Colon (tissue), 2 donors: ENCODE measurements around the gene VRK1.
"Not testable (repeated sequence)": the region's sequence is repeated elsewhere in the genome, so short reads cannot be mapped to it uniquely, and the experiment has no call there.

Experiments
- FAIRE-seq: peaks from 2 replicates; lab custom pipeline; 2012; peaks lifted over from hg19 to GRCh38; lab: Jason Lieb, UNC
- donor health status: control.
- donor health status: control.

VRK1 gene

DNA sequence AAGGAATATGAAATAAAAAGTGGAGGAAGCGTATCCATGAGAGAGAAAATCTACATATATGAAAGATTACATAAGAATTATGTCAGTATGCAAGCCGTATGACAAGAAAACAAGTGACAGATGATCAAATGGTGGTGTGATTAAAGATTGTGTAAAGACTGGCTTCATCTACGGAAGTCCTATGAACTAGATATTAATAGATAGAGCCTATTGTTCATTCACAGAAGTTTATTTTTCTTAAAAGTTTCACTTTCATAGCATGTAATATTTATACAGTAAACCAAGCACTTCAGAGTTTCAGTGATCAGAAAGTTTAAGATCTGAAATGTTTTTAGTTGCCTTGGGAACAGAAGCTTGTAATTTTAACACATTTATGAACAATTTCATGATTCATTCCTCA lies 84.5 kb downstream of the VRK1 start:
- FAIRE-seq: peak; percentile 31

DNA sequence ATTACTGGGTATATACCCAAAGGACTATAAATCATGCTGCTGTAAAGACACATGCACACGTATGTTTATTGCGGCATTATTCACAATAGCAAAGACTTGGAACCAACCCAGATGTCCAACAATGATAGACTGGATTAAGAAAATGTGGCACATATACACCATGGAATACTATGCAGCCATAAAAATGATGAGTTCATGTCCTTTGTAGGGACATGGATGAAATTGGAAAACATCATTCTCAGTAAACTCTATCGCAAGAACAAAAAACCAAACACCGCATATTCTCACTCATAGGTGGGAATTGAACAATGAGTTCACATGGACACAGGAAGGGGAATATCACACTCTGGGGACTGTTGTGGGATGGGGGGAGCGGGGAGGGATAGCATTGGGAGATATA lies 86.8 kb downstream of the VRK1 start:
- FAIRE-seq: not testable (repeated sequence)

DNA sequence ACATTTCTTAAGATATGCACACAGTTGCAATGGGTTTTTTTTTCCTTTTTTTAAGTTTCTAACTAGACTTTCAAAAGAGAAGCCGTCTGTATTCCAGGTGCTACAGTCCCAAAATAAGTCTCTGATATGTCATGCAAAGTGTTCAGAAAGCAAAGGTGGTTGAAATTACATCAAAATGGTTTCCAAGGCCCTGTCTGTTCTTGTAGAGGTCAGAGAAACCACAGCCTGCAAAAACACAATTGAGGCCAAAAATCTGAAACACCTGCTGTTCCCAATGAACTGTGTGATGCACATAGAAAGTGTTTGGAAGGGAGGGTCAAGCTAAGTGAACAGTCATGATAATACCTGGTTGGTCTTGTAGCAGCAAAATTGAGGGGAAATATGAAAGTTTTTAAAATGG lies 91.0 kb downstream of the VRK1 start:
- no peak for FAIRE-seq

DNA sequence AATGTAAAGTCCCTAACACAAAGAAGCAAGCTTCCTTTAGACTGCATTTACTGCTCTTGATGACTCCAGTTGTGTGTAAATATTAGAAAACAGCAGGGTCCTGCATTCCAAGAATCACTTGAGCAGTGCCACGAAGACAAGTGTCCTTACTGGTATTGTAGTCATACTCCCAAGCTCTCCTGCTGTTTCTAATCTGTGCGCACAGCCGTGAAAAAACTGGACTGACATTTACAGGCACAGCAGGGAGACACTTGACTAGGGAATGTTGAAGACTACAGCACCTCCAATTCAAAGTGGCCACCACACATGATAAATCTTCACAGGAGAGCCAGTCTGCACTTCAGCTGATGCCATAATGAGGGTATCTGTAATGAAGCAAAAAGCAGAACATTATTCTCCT lies 91.4 kb downstream of the VRK1 start:
- no peak for FAIRE-seq

DNA sequence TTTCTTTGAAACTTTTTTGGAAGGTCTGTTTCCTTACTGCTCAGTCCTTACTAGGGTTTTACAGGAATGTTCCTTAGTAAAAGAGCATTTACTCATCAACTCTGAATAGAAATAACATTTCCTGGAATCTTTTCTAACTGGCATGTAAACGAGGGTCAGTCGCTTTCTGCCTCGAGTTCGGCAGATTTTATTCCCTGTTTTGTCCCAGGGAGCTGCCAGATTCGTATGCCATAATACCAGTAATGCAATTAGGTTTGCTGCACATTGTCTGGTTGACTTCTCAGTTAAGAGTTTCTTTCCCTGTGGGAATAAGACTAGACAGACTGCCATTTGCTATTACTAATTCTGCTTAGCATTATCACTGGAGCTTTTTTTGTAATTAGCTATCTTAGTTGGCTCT lies 91.9 kb downstream of the VRK1 start:
- FAIRE-seq: no peak

DNA sequence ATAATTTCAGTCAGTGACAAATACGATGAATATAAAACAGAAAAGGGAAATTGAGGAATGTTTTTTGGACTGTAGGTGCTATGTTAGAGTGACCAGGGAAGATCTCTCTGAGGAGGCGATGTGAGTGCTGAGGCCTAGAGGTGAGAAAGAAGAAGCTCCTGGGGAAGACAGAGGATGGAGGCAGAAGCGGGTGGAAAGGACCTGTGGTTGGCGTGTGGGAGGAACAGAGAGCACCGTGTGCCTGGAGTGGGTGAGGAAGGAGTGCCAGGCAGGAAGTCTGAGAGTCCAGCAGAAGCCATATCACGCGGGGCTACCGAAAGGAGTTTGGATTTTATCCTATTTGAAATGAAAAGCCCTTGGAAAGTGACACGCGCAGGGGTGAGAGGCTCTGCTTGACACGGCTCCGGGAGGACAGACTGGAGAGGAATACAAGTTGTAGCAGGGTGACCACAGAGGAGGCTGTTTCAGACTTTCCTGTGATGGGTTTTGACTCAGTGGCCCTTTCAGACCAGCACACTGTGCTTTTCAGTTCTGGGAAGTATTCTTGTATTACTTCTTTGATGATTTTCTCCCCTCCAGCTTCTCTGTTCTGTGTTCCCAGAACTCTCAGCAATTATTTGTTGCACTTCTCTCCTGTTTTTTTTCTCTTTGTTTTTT lies 96.9 kb downstream of the VRK1 start:
- no peak for FAIRE-seq

DNA sequence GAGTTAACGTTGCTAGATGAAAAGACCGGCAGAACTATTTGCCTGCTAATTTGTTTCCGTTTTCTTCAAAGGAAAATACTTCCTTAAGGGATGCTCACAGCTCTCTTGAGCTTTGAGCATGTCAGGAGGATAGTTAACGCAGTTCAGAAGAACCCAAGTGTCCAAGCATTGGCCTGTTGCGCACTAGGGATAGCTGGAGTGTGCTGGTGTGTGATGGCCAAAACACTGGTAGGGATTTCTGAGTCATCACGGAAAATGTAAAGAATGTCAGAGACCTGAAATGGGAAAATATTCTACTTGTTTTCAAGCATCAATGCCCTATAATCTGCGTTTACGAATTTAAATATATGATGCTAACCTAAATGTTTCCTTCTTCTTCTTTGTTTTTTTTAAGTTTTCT lies 97.8 kb downstream of the VRK1 start:
- FAIRE-seq: no peak

DNA sequence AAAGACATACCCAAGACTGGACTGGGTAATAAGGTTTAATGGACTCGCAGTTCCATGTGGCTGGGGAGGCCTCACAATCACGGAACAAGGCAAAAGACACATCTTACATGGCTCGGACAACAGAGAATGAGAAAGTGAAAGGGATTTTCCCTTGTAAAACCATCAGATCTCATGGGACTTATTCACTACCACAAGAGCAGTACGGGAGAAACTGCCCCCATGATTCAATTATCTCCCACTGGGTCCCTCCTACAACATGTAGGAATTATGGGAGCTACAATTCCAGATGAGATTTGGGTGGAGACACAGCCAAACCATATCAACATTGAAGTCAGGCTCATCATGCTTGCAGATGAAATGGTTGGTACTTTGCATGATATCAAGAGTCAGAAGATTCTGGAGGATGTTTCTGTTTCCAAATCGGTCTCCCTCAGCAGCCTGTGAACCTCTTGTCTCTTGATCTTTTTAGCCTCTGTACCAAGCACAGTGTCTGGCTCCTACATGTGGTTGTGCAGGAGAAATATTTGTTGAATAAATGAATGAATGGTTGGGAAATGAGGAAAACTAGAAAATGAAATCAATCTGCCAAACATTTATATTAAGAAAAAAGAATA lies 98.6 kb downstream of the VRK1 start:
- no peak for FAIRE-seq

DNA sequence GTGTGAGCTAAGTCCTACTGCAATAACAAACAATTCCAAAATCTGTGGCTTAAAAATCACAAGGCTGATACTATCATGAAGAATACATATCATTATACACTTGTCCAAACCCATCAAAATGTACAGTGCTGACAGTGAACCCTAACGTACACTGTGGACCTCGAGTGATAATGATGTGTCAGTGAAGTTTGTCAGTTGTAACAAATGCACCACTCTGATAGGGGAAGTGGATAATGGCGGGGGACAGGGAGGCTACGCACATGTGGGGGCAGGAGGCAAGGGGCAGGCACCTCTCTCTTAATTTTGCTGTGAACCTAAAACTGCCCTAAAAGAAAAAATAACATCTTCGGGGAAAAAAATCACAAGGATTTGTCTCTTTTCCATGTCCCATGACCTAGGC lies 100.0 kb downstream of the VRK1 start:
- no peak for FAIRE-seq

DNA sequence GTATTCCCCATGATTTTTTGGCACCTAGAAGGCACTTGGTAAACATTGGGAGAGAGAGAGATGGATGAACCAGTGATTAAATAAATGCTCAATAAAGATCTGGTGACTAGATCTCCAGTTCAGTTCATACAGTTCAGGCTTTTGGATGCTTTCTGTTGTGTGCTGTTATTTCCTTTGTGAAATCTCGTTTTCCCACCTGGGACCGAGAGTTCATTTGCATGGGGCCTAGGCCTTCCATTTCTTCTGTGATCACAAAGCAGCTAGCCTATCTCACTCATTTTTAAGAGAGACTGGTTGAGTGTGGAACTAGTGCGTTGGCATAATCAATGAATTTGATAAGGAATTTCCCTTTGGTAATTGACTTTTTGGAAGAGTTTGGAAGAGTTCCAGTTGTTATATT lies 104.0 kb downstream of the VRK1 start:
- FAIRE-seq: no peak

DNA sequence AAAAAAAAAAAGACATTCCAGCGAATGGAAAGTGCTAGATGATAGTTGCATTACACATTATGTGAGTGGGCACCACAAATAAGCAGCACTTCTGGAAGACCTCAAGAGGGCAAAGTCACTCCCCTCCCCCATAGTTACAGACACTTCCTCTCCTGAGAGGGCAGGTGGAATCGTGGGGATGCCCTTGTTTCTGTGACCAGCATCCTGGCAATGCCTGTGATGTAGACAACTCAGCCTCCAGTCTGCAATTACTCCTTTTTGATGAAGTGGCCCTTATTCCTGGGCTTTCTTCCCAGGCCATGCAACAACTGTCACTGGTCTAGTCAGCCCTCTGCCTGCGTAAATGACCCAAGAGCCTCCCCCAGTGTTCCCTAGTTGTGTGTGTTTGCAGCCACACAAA lies 104.8 kb downstream of the VRK1 start:
- no peak for FAIRE-seq

DNA sequence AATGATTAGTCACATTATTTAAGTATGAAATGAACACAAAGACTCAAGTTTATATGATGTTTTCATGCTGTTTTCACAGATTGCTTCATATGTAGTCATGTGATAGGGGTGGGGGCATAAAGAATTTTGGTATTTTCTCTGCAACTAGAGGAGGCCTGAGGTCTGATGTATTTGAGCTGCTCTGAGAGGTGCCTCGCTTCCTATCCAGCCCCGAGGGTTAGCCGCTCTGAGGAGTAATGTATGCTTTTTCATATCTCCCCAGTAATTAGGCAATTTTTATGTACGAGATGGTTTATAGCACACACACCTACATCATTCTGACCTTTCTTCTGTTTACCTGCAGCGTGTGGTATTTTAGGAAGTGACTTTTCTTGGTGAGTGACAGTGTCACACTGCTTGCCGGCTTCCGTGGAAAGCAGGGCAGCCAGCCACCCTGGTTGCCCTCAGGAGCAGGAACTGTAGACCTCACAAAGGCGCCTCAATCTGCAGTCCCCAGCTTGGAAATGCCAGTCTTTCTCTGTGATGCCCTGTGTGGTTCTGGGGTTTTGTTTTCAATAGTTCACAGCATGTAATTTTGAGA lies 106.4 kb downstream of the VRK1 start:
- no peak for FAIRE-seq

DNA sequence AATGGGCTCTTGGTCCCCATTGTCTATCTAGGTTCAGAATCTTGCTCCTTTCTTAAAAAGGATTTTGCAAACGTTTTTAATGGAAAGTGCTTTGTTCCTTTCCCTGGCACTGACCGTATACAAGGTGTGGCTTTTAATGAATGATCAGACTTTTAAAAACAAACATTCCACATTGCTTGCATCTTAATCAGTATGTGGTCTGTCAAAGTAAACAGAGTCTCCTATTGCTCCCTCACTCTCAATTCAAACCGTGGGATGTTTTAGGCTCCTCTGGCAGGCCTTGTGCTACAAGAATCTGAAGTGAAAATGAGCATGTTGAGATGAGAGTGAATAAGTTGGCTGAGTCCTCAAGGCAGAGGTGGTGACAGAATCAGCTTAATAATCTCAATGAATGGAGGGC lies 107.0 kb downstream of the VRK1 start:
- FAIRE-seq: no peak

DNA sequence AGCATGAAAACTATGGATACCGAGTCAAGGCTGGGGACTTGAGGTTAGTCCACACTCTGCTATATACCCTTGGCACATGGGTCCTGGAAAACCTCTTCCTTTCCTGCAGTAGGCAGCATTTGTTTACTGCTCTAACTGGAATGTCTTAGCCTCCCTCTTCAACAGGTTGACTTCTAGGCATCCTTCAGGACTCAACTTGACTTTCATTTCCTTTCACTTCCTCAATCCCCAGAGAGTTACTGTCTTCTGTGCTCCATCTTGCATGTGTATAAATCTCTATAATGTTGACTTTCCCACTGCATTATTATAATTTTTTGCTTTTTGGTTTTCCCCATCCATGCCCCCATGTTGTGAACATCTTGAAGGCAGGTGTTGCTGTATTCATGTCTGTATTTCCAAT lies 107.9 kb downstream of the VRK1 start:
- no peak for FAIRE-seq

DNA sequence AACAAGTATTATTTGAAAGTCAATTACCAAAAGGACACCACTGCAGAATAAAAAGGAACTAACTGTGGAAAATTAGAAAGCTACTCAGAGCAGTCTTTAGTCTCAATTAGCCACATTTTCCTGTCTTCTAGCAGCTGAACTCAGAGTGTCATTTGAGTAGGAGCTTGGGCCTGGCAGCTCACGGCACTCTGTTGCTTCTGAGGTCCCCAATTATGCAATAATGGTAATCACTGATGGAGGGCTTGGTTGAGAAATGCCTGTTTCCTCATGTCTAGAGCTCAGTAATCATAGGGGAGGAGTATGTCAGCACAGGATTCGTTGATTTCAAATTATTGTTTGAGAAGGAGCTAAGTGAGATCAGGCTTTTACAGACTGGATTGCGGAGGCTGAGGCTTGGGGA lies 108.6 kb downstream of the VRK1 start:
- FAIRE-seq: no peak

DNA sequence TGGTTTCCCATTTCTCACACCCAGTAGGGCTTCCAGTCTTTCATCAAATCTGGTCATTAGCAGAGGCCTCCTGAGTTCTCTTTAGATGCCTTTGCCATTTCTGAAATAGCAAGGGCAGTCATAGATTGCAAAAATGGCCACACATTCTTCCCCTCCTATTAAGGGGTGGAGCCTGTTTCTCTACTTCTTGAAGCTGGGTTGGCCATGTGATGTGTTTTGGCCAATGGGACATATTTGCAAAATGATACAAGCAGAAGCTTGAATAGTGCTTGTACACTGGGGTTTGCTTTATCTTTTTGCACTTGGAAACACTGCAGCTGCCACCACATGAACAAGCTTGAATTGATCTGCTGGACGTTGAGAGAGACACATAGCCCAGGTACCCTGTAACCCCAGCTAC lies 109.3 kb downstream of the VRK1 start:
- FAIRE-seq: no peak

DNA sequence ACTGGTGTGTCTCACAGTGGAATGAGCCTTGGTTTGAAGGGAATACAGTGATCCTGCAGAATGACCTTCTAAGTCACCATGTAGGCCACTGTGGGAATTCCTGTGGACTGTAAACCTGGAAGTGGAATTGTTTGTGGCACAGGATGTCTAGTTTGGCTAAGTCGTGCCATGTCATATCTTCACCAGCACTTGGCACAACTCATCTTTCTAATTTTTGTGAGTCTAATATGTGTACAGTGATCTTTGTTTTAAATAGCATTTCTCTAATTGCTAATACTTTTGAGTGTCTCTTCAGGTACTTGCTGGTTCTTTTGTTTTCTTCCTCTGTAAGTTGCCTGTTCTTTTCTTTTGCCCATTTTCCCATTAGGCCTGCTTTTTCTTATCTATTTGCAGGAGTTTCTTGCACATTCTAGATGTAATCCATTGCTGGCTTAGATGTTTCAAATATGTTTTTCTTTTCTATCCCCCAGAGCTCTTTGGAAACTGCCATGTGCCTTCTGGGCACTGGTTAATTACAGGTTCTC lies 112.7 kb downstream of the VRK1 start:
- no peak for FAIRE-seq

DNA sequence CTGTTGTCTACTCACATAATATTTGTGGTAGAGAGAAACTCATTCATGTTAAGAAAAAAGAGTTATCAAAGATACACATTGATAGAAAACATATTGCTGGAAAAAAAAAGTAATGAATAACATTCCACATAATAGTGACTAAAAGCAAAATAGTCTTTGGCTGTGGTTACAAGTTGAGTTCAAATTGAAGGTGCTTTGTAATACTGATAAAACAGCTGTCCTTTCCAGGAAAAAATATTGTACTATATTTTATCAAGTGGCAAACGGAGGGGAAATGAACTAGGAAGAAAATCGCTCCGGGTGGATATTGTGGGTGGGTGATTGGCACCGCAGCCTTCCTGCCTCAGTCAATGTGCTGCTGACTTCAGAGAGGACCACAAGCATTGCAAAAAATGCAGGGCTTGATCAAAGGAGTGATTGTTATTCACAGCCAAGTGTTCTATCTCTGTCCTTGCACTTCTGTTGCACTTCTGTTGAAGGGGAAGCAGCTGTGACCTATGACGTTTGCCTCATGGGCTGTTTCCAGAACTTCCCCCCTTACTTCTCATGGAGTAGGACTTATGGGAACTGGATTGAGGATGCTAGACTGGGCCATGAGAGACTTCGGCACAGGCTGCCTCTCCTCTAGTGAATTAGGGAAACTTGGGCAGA lies 114.4 kb downstream of the VRK1 start:
- FAIRE-seq: no peak

DNA sequence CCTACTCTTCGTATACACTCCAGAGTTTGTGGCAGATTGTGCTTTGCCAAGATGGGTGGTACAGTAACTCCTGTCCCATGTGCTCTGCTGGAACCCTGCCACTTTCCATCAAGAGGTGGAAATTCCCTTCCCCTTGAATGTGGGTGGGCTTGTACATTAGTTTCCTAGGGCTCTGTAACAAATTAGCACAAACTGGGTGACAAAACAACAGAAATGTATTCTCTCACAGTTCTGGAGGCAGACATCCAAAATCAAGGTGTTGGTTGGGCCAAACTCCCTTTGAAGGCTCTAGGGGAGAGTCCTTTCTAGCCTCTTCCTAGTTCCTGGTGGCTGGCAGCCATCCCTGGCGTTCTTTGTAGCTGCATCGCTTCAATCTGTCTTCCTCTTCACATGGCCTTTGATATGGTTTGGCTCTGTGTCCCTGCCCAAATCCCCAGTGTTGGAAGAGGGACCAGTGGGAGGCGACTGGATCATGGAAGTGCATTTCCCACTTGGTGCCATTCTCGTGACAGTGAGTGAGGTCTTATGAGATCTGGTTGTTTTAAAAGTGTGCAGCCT lies 117.5 kb downstream of the VRK1 start:
- no peak for FAIRE-seq

DNA sequence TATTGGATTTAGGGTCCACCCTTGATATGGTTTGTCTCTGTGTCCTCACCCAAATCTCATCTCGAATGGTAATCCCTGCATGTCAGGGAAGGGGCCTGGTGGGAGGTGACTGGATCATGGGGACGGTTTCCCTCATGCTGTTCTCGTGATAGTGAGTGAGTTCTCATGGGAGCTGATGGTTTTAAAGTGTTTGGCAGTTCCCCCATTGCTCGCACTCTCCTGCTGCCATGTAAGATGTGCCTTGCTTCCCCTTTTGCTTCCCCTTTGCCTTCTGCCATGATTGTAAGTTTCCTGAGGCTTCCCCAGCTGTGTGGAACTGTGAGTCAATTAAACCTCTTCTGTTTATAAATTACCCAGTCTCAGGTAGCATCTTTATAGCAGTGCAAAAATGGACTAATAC lies 118.3 kb downstream of the VRK1 start:
- FAIRE-seq: no peak

DNA sequence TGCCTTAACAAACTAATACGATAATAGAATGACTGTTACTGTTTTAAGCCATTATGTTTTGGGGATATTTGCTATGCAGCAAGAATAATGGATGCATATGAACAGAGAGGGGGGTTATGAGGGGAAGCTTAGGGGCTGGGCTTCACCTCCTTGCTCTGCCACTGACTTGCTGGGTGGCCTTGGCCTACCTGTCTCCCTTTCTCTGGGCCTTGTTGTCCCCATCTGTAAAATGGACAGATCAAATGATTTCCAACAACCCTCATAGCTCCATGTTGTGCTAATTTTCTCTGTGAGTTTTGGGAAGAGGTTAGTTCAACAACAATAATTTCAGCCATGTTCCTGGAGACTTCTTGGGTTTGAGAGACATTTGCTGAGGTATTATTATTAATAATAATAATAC lies 119.6 kb downstream of the VRK1 start:
- no peak for FAIRE-seq

DNA sequence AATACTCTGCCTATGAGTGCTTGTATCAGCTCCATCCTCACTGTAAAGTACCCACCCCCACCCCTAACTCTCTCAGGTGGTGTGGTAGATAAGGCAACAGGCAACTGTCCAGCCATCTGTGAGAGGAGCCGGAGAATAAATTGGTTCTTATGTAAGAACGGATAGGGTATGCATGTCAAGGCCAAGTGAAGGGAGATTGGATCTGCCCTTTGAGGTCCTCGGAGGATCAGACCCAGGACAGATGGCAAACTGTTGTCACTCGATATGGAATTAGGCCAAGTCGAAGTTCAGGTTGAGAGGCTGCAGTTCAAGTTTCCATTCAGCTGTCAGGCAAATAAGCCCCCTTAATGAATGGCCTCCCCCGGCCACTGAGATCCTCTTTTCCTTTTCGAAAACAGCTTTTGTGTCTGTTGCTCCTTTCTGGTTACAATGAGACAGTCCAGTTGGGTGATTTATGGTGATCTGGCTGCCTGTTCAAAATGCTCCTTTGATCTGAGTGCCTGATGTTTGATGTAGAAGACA lies 120.3 kb downstream of the VRK1 start:
- no peak for FAIRE-seq

DNA sequence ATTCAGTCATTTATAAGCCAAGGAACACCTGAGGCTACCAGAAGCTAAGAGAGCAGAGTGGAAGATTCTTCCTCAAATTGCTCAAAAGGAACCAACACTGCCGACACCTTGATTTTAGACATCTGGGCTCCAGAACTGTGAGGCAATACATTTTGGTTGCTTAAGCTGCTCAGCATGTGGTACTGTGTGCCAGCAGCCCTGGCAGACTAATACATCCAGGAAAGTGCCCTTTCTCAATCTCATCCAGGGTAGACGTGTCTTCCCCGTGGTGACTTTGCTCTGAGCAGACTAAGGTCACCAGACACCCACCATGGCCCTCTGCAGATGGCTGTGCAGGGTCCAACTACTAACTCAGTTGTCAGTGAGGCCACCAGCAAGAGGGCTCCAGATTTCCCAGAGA lies 122.8 kb downstream of the VRK1 start:
- no peak for FAIRE-seq
